H1 (cell line): Measurements from ENCODE around the gene TFF3. TPM values are rescaled to one million over a fixed set of nuclear protein-coding genes. Genes with fewer than 3 reads are reported as not detected.

ENCODE experiments used
- CTCF ChIA-PET: fragments of 300-600 bp; sonication (Branson Sonifier 250); formaldehyde crosslinking; loops from one replicate; lab custom pipeline; 2021; ENCODE audit not compliant: partially characterized antibody; lab: Charles Lee
- POLR2A ChIA-PET: fragments of 300-600 bp; sonication (Branson Sonifier 250); formaldehyde crosslinking; loops from one replicate; lab custom pipeline; 2021; ENCODE audit warnings: inconsistent platforms; ENCODE audit not compliant: partially characterized antibody; lab: Charles Lee
- DNase-seq, 2 experiments: peaks; one replicate each; pipeline versions ENCODE4 v3.0.0 to v3.0.0-alpha.2; 2010 to 2022; ENCODE audit warnings: low spot score in 2 of 2, low read depth in 1 of 2, mixed read lengths in 1 of 2
- FAIRE-seq: peaks from 2 replicates; lab custom pipeline; 2011; peaks lifted over from hg19 to GRCh38; lab: Jason Lieb, UNC
- H2AFZ ChIP-seq: 2 replicates; pipeline ENCODE4 v1.8.1; 2012; ENCODE audit warnings: low read length, inconsistent platforms
- H2AK5ac ChIP-seq: 2 replicates; pipeline ENCODE4 v1.6.1; 2013; ENCODE audit warnings: low read depth, low read length
- H2BK120ac ChIP-seq: replicated peaks from 2 replicates; pipeline ENCODE3; 2013; ENCODE audit warnings: low read depth, low read length, inconsistent platforms
- H2BK12ac ChIP-seq: 2 replicates; pipeline ENCODE4 v1.6.1; 2013; ENCODE audit warnings: low read depth, low read length
- H2BK15ac ChIP-seq: 2 replicates; pipeline ENCODE4 v1.6.1; 2013; ENCODE audit warnings: low read length
- H2BK20ac ChIP-seq: 2 replicates; pipeline ENCODE4 v1.6.1; 2013; ENCODE audit warnings: low read length
- H2BK5ac ChIP-seq: 2 replicates; pipeline ENCODE4 v1.6.1; 2013; ENCODE audit warnings: low read depth, low read length
- H3K14ac ChIP-seq: 2 replicates; pipeline ENCODE4 v1.6.1; 2013; ENCODE audit warnings: inconsistent platforms; ENCODE audit not compliant: insufficient read length
- H3K18ac ChIP-seq: 2 replicates; pipeline ENCODE4 v1.6.1; 2013; ENCODE audit warnings: low read length; ENCODE audit errors: extremely low read depth
- H3K23ac ChIP-seq: 2 replicates; pipeline ENCODE4 v1.6.1; 2013; ENCODE audit warnings: inconsistent platforms; ENCODE audit not compliant: insufficient read length
- H3K23me2 ChIP-seq: 2 replicates; pipeline ENCODE4 v1.6.1; 2013; ENCODE audit warnings: low read depth, low read length
- H3K27ac ChIP-seq: 2 replicates; pipeline ENCODE4 v1.6.1; 2011; ENCODE audit warnings: low read depth, low read length, inconsistent platforms
- H3K27me3 ChIP-seq, 4 experiments: replicated peaks in 1 of 4; 1 replicate in 1 of 4; 2 replicates in 3 of 4; pipeline versions ENCODE4 v1.6.1 to v1.8.1; 2011 to 2013; ENCODE audit warnings: low read length in 3 of 4, mild to moderate bottlenecking in 3 of 4, inconsistent platforms in 2 of 4, mixed read lengths in 2 of 4, moderate library complexity in 1 of 4; ENCODE audit not compliant: control insufficient read depth in 3 of 4, insufficient read depth in 3 of 4; ENCODE audit errors: extremely low read depth in 1 of 4
- H3K36me3 ChIP-seq, 4 experiments: 2 replicates each; pipeline versions ENCODE4 v1.6.1 to v1.8.1; 2011 to 2013; ENCODE audit warnings: mild to moderate bottlenecking in 4 of 4, low read length in 3 of 4, moderate library complexity in 2 of 4, control low read depth in 1 of 4, inconsistent platforms in 1 of 4; ENCODE audit not compliant: insufficient read depth in 4 of 4, control insufficient read depth in 2 of 4
- H3K4ac ChIP-seq: replicated peaks from 2 replicates; pipeline ENCODE3; 2013; ENCODE audit warnings: low read length, low read depth, mixed read lengths, inconsistent platforms; ENCODE audit not compliant: insufficient read length
- H3K4me1 ChIP-seq, 4 experiments: replicated peaks in 1 of 4; 1 replicate in 1 of 4; 2 replicates in 3 of 4; pipeline versions ENCODE4 v1.6.1 to v1.8.1; 2011 to 2013; ENCODE audit warnings: low read length in 3 of 4, inconsistent platforms in 2 of 4, mixed read lengths in 1 of 4; ENCODE audit not compliant: insufficient read depth in 4 of 4, control insufficient read depth in 3 of 4
- H3K4me2 ChIP-seq, 2 experiments: 2 replicates each; pipeline versions ENCODE4 v1.6.1 to v1.8.1; 2011 to 2013; ENCODE audit warnings: low read depth in 2 of 2, low read length in 2 of 2, control low read depth in 1 of 2, inconsistent platforms in 1 of 2, mild to moderate bottlenecking in 1 of 2; ENCODE audit not compliant: insufficient read depth in 1 of 2
- H3K4me3 ChIP-seq, 4 experiments: fragments of 200-600, 300-600 bp in 1 of 4; sonication (generic), shearing (Covaris generic), sonication (Bioruptor Twin) in 1 of 4; 2 replicates each; pipeline versions ENCODE4 v1.5.1 to v1.8.1; 2011 to 2016; ENCODE audit warnings: low read length in 4 of 4, low read depth in 3 of 4, control low read depth in 2 of 4, inconsistent platforms in 2 of 4, mild to moderate bottlenecking in 2 of 4, mixed read lengths in 1 of 4, moderate library complexity in 1 of 4; ENCODE audit not compliant: insufficient read depth in 2 of 4; ENCODE audit errors: extremely low read depth in 1 of 4
- H3K56ac ChIP-seq: replicated peaks from 2 replicates; pipeline ENCODE3; 2013; ENCODE audit warnings: low read depth, mild to moderate bottlenecking, mixed read lengths, low read length, inconsistent platforms; ENCODE audit not compliant: insufficient read length
- H3K79me1 ChIP-seq: 2 replicates; pipeline ENCODE4 v1.6.1; 2013; ENCODE audit warnings: low read depth, low read length, control low read depth
- H3K79me2 ChIP-seq, 2 experiments: 2 replicates each; pipeline versions ENCODE4 v1.6.1 to v1.8.1; 2012 to 2013; ENCODE audit warnings: low read length in 2 of 2, mild to moderate bottlenecking in 2 of 2, inconsistent platforms in 1 of 2; ENCODE audit not compliant: insufficient read depth in 2 of 2, control insufficient read depth in 1 of 2
- H3K9ac ChIP-seq, 4 experiments: replicated peaks in 1 of 4; 1 replicate in 1 of 4; 2 replicates in 3 of 4; pipeline versions ENCODE4 v1.6.1 to v1.8.1; 2011 to 2013; ENCODE audit warnings: low read depth in 3 of 4, low read length in 3 of 4, control low read depth in 2 of 4, mild to moderate bottlenecking in 2 of 4, moderate library complexity in 2 of 4, inconsistent platforms in 1 of 4; ENCODE audit errors: extremely low read depth in 1 of 4
- H3K9me3 ChIP-seq, 2 experiments: 2 replicates each; pipeline versions ENCODE4 v1.6.1 to v1.8.1; 2012 to 2013; ENCODE audit warnings: mild to moderate bottlenecking in 2 of 2, moderate library complexity in 2 of 2, control low read depth in 1 of 2, inconsistent platforms in 1 of 2, low read depth in 1 of 2, low read length in 1 of 2, mixed read lengths in 1 of 2; ENCODE audit not compliant: insufficient read depth in 2 of 2
- H4K20me1 ChIP-seq, 2 experiments: replicated peaks in 1 of 2; 2 replicates each; pipeline versions ENCODE3 to v1.8.1; 2011 to 2013; ENCODE audit warnings: inconsistent platforms in 2 of 2, low read length in 2 of 2, mild to moderate bottlenecking in 1 of 2; ENCODE audit not compliant: insufficient read depth in 2 of 2, control insufficient read depth in 1 of 2
- H4K5ac ChIP-seq: 2 replicates; pipeline ENCODE4 v1.6.1; 2013; ENCODE audit warnings: low read length, low read depth, mixed read lengths, inconsistent platforms; ENCODE audit not compliant: insufficient read length
- H4K8ac ChIP-seq: 2 replicates; pipeline ENCODE4 v1.8.0; 2013; ENCODE audit warnings: mild to moderate bottlenecking, moderate library complexity, low read length, inconsistent platforms; ENCODE audit not compliant: insufficient read depth; ENCODE audit errors: extremely low read depth
- H4K91ac ChIP-seq: replicated peaks from 2 replicates; pipeline ENCODE3; 2013; ENCODE audit warnings: low read length, mixed read lengths, inconsistent platforms; ENCODE audit not compliant: insufficient read length
- BRCA1 ChIP-seq: IDR thresholded peaks from 2 replicates; pipeline ENCODE4 v1.6.1; 2012; ENCODE audit warnings: low read depth, low read length, improper control_type of control experiment
- CBX8 ChIP-seq: fragments of 300-800, 300-1000 bp; sonication (generic); IDR thresholded peaks from 2 replicates; pipeline ENCODE4 v1.7.1; 2016; ENCODE audit warnings: low read depth, low read length, borderline replicate concordance
- CHD2 ChIP-seq: IDR thresholded peaks from 2 replicates; pipeline ENCODE4 v1.6.1; 2012; ENCODE audit warnings: low read length, improper control_type of control experiment
- EP300 ChIP-seq, 2 experiments: IDR thresholded peaks; 1 replicate in 1 of 2; 2 replicates in 1 of 2; pipeline ENCODE4 v1.6.1; 2011 to 2012; ENCODE audit warnings: low read depth in 2 of 2, low read length in 2 of 2, mild to moderate bottlenecking in 2 of 2, borderline replicate concordance in 1 of 2, inconsistent platforms in 1 of 2, moderate library complexity in 1 of 2
- FOSL1 ChIP-seq: IDR thresholded peaks from 2 replicates; pipeline ENCODE4 v1.6.1; 2011; ENCODE audit warnings: mild to moderate bottlenecking, low read depth, low read length, moderate library complexity; ENCODE audit not compliant: insufficient read depth
- JUND ChIP-seq: IDR thresholded peaks from 2 replicates; pipeline ENCODE4 v1.6.1; 2011; ENCODE audit warnings: mild to moderate bottlenecking, improper control_type of control experiment, low read length
- KDM4A ChIP-seq: IDR thresholded peaks from one replicate; pipeline ENCODE4 v1.7.1; 2012; ENCODE audit warnings: low read depth, mild to moderate bottlenecking, moderate library complexity, low read length, inconsistent platforms; ENCODE audit not compliant: severe bottlenecking
- RFX5 ChIP-seq: IDR thresholded peaks from 2 replicates; pipeline ENCODE4 v1.6.1; 2011; ENCODE audit warnings: low read depth, low read length, improper control_type of control experiment, borderline replicate concordance
- RNF2 ChIP-seq: fragments of 200-900, 300-1000 bp; sonication (generic); IDR thresholded peaks from 2 replicates; pipeline ENCODE4 v1.7.1; 2016; ENCODE audit warnings: borderline replicate concordance, low read depth, mild to moderate bottlenecking, antibody characterized with exemption, low read length; ENCODE audit not compliant: poor library complexity, severe bottlenecking; ENCODE audit errors: missing control alignments
- SAP30 ChIP-seq: fragments of 300-600 bp; sonication (generic); IDR thresholded peaks from 2 replicates; pipeline ENCODE4 v1.7.1; 2012; ENCODE audit warnings: low read length, moderate library complexity, mild to moderate bottlenecking, inconsistent platforms; ENCODE audit not compliant: insufficient read depth, insufficient replicate concordance
- SP2 ChIP-seq: IDR thresholded peaks from 2 replicates; pipeline ENCODE4 v1.6.1; 2012; ENCODE audit warnings: mild to moderate bottlenecking, low read length, inconsistent platforms
- TBP ChIP-seq: IDR thresholded peaks from 2 replicates; pipeline ENCODE4 v1.6.1; 2011; ENCODE audit warnings: low read depth, low read length, improper control_type of control experiment
- WGBS, 2 experiments: shearing (Covaris generic) in 1 of 2; methylation state at CpG; one replicate each; pipeline versions ENCODE4 v1.1.6 to v1.1.7; 2013 to 2015; ENCODE audit warnings: low lambda C conversion rate in 2 of 2, mixed read lengths in 2 of 2, inconsistent platforms in 1 of 2, low coverage in 1 of 2, missing lambda C conversion rate in 1 of 2; ENCODE audit not compliant: insufficient replicate concordance in 2 of 2, insufficient coverage in 1 of 2, insufficient read length in 1 of 2; ENCODE audit errors: extremely low coverage in 1 of 2, missing lambda C conversion rate in 1 of 2; 5-methylcytosine and 5-hydroxymethylcytosine counted together
- polyA plus RNA-seq, 7 experiments: library from polyadenylated mRNA; depleted of rRNA in 3 of 7; stranded (reverse) in 5 of 7; unstranded in 2 of 7; fragments of >200 nt in 5 of 7; fragments of 200-250 nt in 2 of 7; gene quantifications; 1 replicate in 5 of 7; 2 replicates in 1 of 7; 4 replicates in 1 of 7; pipeline versions ENCODE4 v1.2.1 to v1.2.3, GENCODE V29; 2011 to 2013; ENCODE audit warnings: missing spikeins in 2 of 7, mixed read lengths in 2 of 7
- total RNA-seq: library from RNA; stranded (reverse); fragmentation: NEBNext Ultra II Directional; extraction: Animal tissue kit (Norgen Biotek cat#: 25700); gene quantifications from 2 replicates; pipeline ENCODE4 v1.2.1, GENCODE V29; 2021

Gene TFF3
- total and polyA plus RNA-seq, 2 of the 8 experiments (the other 6 are each of a cell fraction or from before 2014, with no cell fraction given), result 1.7 to 6.7 TPM

GRCh38 chr21:42302794-42303193, 12.4 kb downstream of the TFF3 start:
- Histone ChIP-seq H4K20me1 (no peaks in the 10 kb centered on the region), H4K91ac (no peak overlapping the region), H4K5ac (no peak overlapping the region), H3K4me2 (no peak overlapping the region), H2BK12ac (no peak overlapping the region), H2BK120ac (no peak overlapping the region), H2BK15ac (no peak overlapping the region), H3K23me2 (no peaks in the 10 kb centered on the region), H3K56ac (no peak overlapping the region), H3K4me1 (no peaks in the 10 kb centered on the region), H3K18ac (no peak overlapping the region), H2BK5ac (no peak overlapping the region), H3K23ac (no peak overlapping the region), H3K27me3 (no peaks in the 10 kb centered on the region), H3K4me3 (no peak overlapping the region), H3K27ac (no peak overlapping the region), H3K14ac (no peak overlapping the region), H3K36me3 (no peaks in the 10 kb centered on the region), H3K9me3 (no peaks in the 10 kb centered on the region), H2AFZ (no peak overlapping the region), H3K4ac (no peak overlapping the region), H3K9ac (no peak overlapping the region), H2BK20ac (no peak overlapping the region), H3K79me1 (no peaks in the 10 kb centered on the region), H2AK5ac (no peak overlapping the region), H3K79me2 (no peaks in the 10 kb centered on the region), H4K8ac (no peak overlapping the region; the same call in 1 of the 2 replicates)
- ChIA-PET CTCF (interaction anchor here (0.6 to 6.5 kb wide), 2 partner anchors 8 to 217 kb away, joined by 3 to 36 read pairs; no protein-coding TSS in a partner anchor), POLR2A (interaction anchor here (1.0 kb wide), 1 partner anchor 42 kb away, joined by 3 read pairs; no protein-coding TSS in a partner anchor)
- DNase-seq (no peak), FAIRE-seq (no peak)
- WGBS, 2 experiments, result 78% methylated on average over 7 of the region's 7 CpGs; no CpG with 5 or more reads in 1 of the 2 experiments
- TF ChIP-seq SAP30 (no peak), BRCA1 (no peak), SP2 (no peak), RNF2 (no peak), CBX8 (no peak), JUND (no peak), CHD2 (no peak), TBP (no peak), RFX5 (no peak), KDM4A (no peak), EP300 (IDR thresholded peaks at IDR 0.05; ENCODE audit: borderline replicate concordance in 1 of 2, low read depth in 2 of 2, low read length in 2 of 2) (no peak), FOSL1 (no peak)
